Kidney epithelial cell (primary cell): ENCODE data around the gene TENM4. TPM values are rescaled to one million over a fixed set of nuclear protein-coding genes. Genes with fewer than 3 reads are reported as not detected.

ENCODE experiments used
- DNase-seq: peaks from one replicate; pipeline ENCODE4 v3.0.0-alpha.2; 2010; ENCODE audit warnings: low read depth
- H3K27me3 ChIP-seq: 2 replicates; pipeline ENCODE4 v1.6.0; 2011; ENCODE audit warnings: low read length; ENCODE audit not compliant: control insufficient read depth, insufficient read depth
- H3K36me3 ChIP-seq: 2 replicates; pipeline ENCODE4 v1.5.1; 2011; ENCODE audit warnings: low read length; ENCODE audit not compliant: control insufficient read depth, insufficient read depth
- H3K4me3 ChIP-seq: 2 replicates; pipeline ENCODE4 v1.5.1; 2011; ENCODE audit warnings: low read depth, mild to moderate bottlenecking, control low read depth, low read length
- total RNA-seq: library from RNA; depleted of rRNA; stranded (reverse); fragments of >200 nt; gene quantifications from 2 replicates; pipeline ENCODE4 v1.2.3, GENCODE V29; 2015
- TF ChIP-seq, protein P1 (sequence below): IDR thresholded peaks from 2 replicates; pipeline ENCODE4 v1.5.1; 2011; ENCODE audit warnings: mild to moderate bottlenecking, moderate library complexity, low read length, control low read depth, inconsistent platforms; ENCODE audit not compliant: insufficient read depth, poor library complexity, severe bottlenecking

Gene TENM4
- total RNA-seq, 1 donor from 2014 or later, result 35.3 TPM

- DNase-seq, result no peak
- no peaks in the 10 kb centered on the region for H3K27me3 ChIP-seq
- TF ChIP-seq, protein P1, sequence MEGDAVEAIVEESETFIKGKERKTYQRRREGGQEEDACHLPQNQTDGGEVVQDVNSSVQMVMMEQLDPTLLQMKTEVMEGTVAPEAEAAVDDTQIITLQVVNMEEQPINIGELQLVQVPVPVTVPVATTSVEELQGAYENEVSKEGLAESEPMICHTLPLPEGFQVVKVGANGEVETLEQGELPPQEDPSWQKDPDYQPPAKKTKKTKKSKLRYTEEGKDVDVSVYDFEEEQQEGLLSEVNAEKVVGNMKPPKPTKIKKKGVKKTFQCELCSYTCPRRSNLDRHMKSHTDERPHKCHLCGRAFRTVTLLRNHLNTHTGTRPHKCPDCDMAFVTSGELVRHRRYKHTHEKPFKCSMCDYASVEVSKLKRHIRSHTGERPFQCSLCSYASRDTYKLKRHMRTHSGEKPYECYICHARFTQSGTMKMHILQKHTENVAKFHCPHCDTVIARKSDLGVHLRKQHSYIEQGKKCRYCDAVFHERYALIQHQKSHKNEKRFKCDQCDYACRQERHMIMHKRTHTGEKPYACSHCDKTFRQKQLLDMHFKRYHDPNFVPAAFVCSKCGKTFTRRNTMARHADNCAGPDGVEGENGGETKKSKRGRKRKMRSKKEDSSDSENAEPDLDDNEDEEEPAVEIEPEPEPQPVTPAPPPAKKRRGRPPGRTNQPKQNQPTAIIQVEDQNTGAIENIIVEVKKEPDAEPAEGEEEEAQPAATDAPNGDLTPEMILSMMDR, result no peak
- H3K4me3 ChIP-seq, result no peak overlapping the region
- no peaks in the 10 kb centered on the region for H3K36me3 ChIP-seq
These were observed 199.5 kb downstream of the TENM4 start for GRCh38 chr11:79241205-79241851.

DNA sequence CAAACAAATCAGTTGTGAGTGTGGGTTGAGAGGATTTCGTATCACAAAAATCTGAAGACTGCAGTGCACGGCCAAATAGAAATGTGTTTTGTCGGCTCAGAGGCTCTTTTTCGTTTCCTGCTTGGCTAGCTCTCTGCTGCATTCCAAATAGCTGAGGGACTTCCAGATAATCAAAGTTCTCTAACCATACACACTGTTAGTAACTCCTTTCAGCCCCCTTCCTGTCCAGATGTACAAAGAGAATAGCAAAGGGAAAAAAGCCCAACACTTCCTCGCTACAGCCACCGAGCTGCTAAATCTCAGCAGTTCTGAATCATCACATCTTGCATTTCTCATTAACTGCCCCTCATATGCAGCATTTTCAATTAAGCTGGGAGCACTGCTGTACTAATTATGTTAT, 203.1 kb downstream of the TENM4 start:
- Histone ChIP-seq H3K36me3 (no peaks in the 10 kb centered on the region), H3K27me3 (no peaks in the 10 kb centered on the region), H3K4me3 (no peak overlapping the region)
- DNase-seq, result peak; percentile 86
- TF ChIP-seq, protein P1, result no peak

DNA sequence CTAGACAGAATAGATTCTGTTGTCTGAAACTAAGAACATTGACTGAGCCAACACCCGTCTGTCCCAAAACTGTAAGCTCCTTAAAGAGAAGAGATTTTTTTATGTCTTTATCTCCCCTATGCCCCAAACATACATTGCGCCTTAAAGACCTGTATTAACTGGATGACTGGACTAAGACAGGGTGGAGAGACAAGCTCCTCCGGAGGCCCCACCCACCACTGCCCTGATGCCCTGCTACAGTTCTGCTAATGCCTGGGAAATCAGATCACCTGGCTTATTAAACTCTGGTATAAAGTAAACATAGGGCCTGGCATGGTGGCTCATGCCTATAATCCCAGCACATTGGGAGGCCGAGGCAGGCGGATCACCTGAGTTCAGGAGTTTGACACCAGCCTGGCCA, 203.7 kb downstream of the TENM4 start:
- DNase-seq, result no peak
- no peaks in the 10 kb centered on the region for H3K27me3 ChIP-seq
- TF ChIP-seq, protein P1, result no peak

GRCh38 chr11:79236541-79236971, 204.3 kb downstream of the TENM4 start:
- Histone ChIP-seq H3K27me3 (no peaks in the 10 kb centered on the region), H3K36me3 (no peaks in the 10 kb centered on the region), H3K4me3 (no peak overlapping the region)
- DNase-seq, result peak; percentile 95
- TF ChIP-seq, protein P1, result no peak

More for the DNA sequence above, 203.7 kb downstream of the TENM4 start:
- Histone ChIP-seq H3K4me3 (no peak overlapping the region), H3K36me3 (no peaks in the 10 kb centered on the region)

- Histone ChIP-seq H3K4me3 (no peak overlapping the region), H3K36me3 (no peaks in the 10 kb centered on the region), H3K27me3 (no peaks in the 10 kb centered on the region)
- no peak for DNase-seq
- TF ChIP-seq, protein P1, result no peak
These were observed 205.1 kb downstream of the TENM4 start for GRCh38 chr11:79235696-79236095.

GRCh38 chr11:79232346-79232745, 208.5 kb downstream of the TENM4 start:
- no peaks in the 10 kb centered on the region for H3K27me3 ChIP-seq
- no peak overlapping the region for H3K4me3 ChIP-seq
- TF ChIP-seq, protein P1, result no peak
- H3K36me3 ChIP-seq, result no peaks in the 10 kb centered on the region
- no peak for DNase-seq
